OCI-LY7 (cell line): ENCODE measurements around the gene CERS6. TPM values are rescaled to one million over a fixed set of nuclear protein-coding genes. Genes with fewer than 3 reads are reported as not detected.

Source experiments
- BruUV-seq: library from RNA; stranded (reverse); fragments of 400-500 nt; replicated peaks from 2 replicates; lab custom pipeline; 2021; lab: Mats Ljungman, UMichigan
- CTCF ChIA-PET: fragments of 300-600 bp; sonication (Branson Sonifier 250); formaldehyde crosslinking; loops from one replicate; lab custom pipeline; 2022; ENCODE audit warnings: antibody characterized with exemption; ENCODE audit not compliant: unreplicated experiment; lab: Charles Lee
- POLR2A ChIA-PET: fragments of 300-600 bp; sonication (Branson Sonifier 250); formaldehyde crosslinking; loops from one replicate; lab custom pipeline; 2022; ENCODE audit warnings: antibody characterized with exemption; lab: Charles Lee
- DNase-seq: peaks from one replicate; pipeline ENCODE4 v3.0.0-alpha.2; 2015; ENCODE audit warnings: low spot score
- H2AFZ ChIP-seq: fragments of 200-600 bp; sonication (generic), shearing (Covaris generic); 2 replicates; pipeline ENCODE4 v1.6.1; 2014; ENCODE audit warnings: mild to moderate bottlenecking, antibody characterized with exemption, low read length, moderate library complexity
- H3K27ac ChIP-seq: fragments of 200-600 bp; sonication (generic); 2 replicates; pipeline ENCODE4 v1.5.1; 2014; ENCODE audit warnings: mixed run types, low read depth, mild to moderate bottlenecking, moderate library complexity, low read length, inconsistent platforms; ENCODE audit not compliant: poor library complexity, severe bottlenecking
- H3K36me3 ChIP-seq: fragments of 200-600 bp; sonication (generic); 2 replicates; pipeline ENCODE4 v1.6.1; 2014; ENCODE audit warnings: mild to moderate bottlenecking, antibody characterized with exemption, low read length, moderate library complexity, mixed read lengths; ENCODE audit not compliant: insufficient read depth
- H3K4me1 ChIP-seq: fragments of 200-600 bp; sonication (generic); 2 replicates; pipeline ENCODE4 v1.5.1; 2014; ENCODE audit warnings: mild to moderate bottlenecking, low read length; ENCODE audit not compliant: insufficient read depth, poor library complexity, severe bottlenecking
- H3K4me2 ChIP-seq: fragments of 200-600 bp; sonication (generic); 2 replicates; pipeline ENCODE4 v1.6.1; 2014; ENCODE audit warnings: mild to moderate bottlenecking, low read length
- H3K4me3 ChIP-seq: fragments of 200-600 bp; sonication (generic); 2 replicates; pipeline ENCODE4 v1.5.1; 2014; ENCODE audit warnings: mild to moderate bottlenecking, low read depth, low read length; ENCODE audit not compliant: poor library complexity, severe bottlenecking
- H3K79me2 ChIP-seq: fragments of 200-600 bp; sonication (generic); 2 replicates; pipeline ENCODE4 v1.6.1; 2016; ENCODE audit warnings: low read depth, mild to moderate bottlenecking, low read length, moderate library complexity, mixed read lengths; ENCODE audit not compliant: insufficient read depth
- H3K9me2 ChIP-seq: fragments of 200-600 bp; sonication (generic); 2 replicates; pipeline ENCODE4 v1.6.1; 2016; ENCODE audit warnings: mild to moderate bottlenecking, low read length, mixed read lengths; ENCODE audit not compliant: insufficient read depth
- H3K9me3 ChIP-seq: fragments of 200-600 bp; sonication (generic); 2 replicates; pipeline ENCODE4 v1.6.1; 2014; ENCODE audit warnings: mild to moderate bottlenecking, mixed run types, low read length, mixed read lengths
- H4K20me1 ChIP-seq: fragments of 200-600 bp; sonication (generic); 2 replicates; pipeline ENCODE4 v1.6.1; 2014; ENCODE audit warnings: mild to moderate bottlenecking, antibody characterized with exemption, low read length, moderate library complexity, mixed read lengths; ENCODE audit not compliant: insufficient read depth
- EZH2phosphoT487 ChIP-seq: fragments of 200-600 bp; sonication (generic); IDR thresholded peaks from 2 replicates; pipeline ENCODE4 v1.6.1; 2018; ENCODE audit warnings: low read depth, borderline replicate concordance, mild to moderate bottlenecking, mixed run types, antibody characterized with exemption, low read length, moderate library complexity, mixed read lengths
- intact Hi-C: fragments of 100-400 bp; cut with micrococcal nuclease; formaldehyde crosslinking; loops from one replicate; pipeline ENCODE4 v1.10.0; 2022; ENCODE audit not compliant: unreplicated experiment
- total RNA-seq, 2 experiments: library from RNA; depleted of rRNA in 1 of 2; stranded (reverse); fragments of >200 nt in 1 of 2; shearing (Covaris generic) in 1 of 2; gene quantifications; 2 replicates each; pipeline ENCODE4 v1.2.3, GENCODE V29; 2014 to 2022
- TF ChIP-seq, protein P1 (sequence below): fragments of 200-600 bp; sonication (generic); conservative IDR thresholded peaks from 2 replicates; pipeline ENCODE4 v1.5.1; 2014; ENCODE audit warnings: mild to moderate bottlenecking, antibody characterized with exemption, low read length, moderate library complexity, mixed read lengths

The CERS6 gene
- total RNA-seq, 2 experiments from 2014 or later: 0.04 TPM; not detected in 1

DNA sequence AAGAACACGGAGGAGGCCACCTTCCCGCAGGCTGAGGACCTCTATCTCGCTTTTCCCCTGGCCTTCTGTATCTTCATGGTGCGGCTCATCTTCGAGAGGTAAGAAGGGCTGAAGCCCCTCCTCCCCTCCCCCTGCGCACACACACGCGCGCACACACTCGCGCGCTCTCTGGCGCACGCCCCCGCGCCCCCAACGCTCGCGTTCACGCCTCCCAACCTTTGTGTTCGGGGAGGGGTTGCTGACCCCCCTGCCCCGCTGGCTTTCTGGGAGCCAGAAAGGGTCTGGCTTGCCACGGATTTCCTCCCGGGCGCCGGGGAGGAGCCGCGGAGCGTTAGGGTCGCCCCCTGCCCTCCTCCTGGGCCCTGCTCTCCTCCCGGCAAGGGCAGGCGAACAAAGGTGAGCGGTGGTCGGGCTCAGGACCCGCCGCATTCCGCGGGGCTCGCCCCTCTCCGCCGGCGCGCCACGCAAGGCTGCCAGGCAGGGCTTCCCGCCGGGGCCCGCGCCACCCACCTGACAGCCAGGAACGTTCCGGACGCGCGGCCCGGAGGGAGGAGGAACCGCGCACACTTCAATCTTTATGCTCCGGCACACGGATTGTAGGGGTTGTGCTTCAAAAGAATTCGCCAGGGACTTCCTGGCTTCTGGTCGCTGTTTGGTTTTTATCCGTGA, 583 bp downstream of the CERS6 start:
- Histone ChIP-seq H3K36me3 (no peaks in the 10 kb centered on the region), H3K4me1 (no peaks in the 10 kb centered on the region), H3K79me2 (no peaks in the 10 kb centered on the region), H3K9me3 (no peaks in the 10 kb centered on the region), H3K27ac (no peak overlapping the region), H2AFZ (no peak overlapping the region), H3K9me2 (no peaks in the 10 kb centered on the region), H4K20me1 (no peaks in the 10 kb centered on the region), H3K4me2 (no peak overlapping the region), H3K4me3 (no peak overlapping the region)
- POLR2A ChIA-PET: no interaction called here
- intact Hi-C loops: no loop called here
- TF ChIP-seq, protein P1, sequence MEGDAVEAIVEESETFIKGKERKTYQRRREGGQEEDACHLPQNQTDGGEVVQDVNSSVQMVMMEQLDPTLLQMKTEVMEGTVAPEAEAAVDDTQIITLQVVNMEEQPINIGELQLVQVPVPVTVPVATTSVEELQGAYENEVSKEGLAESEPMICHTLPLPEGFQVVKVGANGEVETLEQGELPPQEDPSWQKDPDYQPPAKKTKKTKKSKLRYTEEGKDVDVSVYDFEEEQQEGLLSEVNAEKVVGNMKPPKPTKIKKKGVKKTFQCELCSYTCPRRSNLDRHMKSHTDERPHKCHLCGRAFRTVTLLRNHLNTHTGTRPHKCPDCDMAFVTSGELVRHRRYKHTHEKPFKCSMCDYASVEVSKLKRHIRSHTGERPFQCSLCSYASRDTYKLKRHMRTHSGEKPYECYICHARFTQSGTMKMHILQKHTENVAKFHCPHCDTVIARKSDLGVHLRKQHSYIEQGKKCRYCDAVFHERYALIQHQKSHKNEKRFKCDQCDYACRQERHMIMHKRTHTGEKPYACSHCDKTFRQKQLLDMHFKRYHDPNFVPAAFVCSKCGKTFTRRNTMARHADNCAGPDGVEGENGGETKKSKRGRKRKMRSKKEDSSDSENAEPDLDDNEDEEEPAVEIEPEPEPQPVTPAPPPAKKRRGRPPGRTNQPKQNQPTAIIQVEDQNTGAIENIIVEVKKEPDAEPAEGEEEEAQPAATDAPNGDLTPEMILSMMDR: no peak
- no peak for TF ChIP-seq EZH2phosphoT487
- BruUV-seq: no TSS peak
- CTCF ChIA-PET: no interaction called here
- DNase-seq: no peak

DNA sequence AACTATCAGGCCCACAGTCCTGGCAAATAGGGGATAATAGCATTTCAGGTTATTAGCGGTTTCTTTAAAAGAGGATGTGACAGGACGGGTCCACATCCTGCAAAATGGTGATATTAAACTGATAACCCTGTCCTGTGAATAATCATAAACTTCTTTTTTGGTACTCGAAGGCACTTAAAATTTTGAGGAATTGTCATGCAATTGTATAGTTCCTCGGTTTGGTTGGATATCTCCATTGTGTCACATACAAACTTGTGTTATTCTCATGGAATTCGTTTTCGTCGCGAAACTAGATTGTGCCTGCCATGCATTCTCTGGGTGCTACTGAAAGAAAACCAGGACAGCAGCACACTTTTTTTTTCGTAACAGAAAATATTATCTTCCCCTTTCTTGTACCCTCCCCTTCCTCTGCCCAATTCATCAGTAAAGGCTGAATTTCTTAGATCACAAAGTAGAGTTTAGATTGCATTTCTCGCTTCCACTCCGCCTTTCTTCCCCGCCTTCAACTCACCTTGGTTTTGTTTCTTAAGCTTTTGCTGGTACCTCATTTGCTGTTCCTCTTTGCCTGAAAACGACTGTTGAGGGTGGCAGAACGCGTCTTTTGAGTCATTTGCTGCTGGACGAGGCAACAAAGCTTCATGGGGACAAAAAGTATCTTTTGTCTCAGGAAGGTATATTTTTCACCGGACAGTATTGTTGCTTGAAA, 1.3 kb downstream of the CERS6 start:
- Histone ChIP-seq H4K20me1 (no peaks in the 10 kb centered on the region), H3K27ac (no peak overlapping the region), H2AFZ (no peak overlapping the region), H3K9me3 (no peaks in the 10 kb centered on the region), H3K79me2 (no peaks in the 10 kb centered on the region), H3K4me3 (no peak overlapping the region), H3K4me2 (no peak overlapping the region), H3K36me3 (no peaks in the 10 kb centered on the region), H3K4me1 (no peaks in the 10 kb centered on the region), H3K9me2 (no peaks in the 10 kb centered on the region)
- CTCF ChIA-PET: no interaction called here
- TF ChIP-seq, protein P1: no peak
- no peak for TF ChIP-seq EZH2phosphoT487
- POLR2A ChIA-PET: no interaction called here
- DNase-seq: no peak
- intact Hi-C loops: no loop called here
- BruUV-seq: no TSS peak

DNA sequence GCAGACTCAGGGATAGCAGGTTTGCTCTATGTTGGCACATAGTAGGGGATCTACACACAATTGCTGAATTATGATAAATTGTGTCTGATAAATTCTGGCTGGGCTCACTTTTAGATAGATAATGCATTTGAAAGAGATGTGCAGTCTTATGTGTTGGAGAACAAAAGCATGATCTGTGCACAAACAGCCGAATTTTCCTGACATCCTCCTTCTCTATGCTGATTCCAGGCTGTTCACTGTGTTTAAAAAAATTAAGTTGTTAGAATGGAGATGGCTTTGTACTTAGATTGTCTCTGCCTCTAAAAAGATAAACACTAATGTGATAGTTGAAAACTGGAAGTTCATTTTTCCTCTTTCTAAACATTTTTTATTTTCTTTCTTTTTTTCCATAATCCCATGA, 2.1 kb downstream of the CERS6 start:
- no peak overlapping the region for H3K4me3 ChIP-seq
- no peak overlapping the region for H3K4me2 ChIP-seq
- no peaks in the 10 kb centered on the region for H3K9me3 ChIP-seq
- H3K79me2 ChIP-seq: no peaks in the 10 kb centered on the region
- no peak for TF ChIP-seq EZH2phosphoT487
- TF ChIP-seq, protein P1: no peak
- no TSS peak for BruUV-seq
- intact Hi-C loops: no loop called here
- no peaks in the 10 kb centered on the region for H4K20me1 ChIP-seq
- no peak overlapping the region for H3K27ac ChIP-seq
- ChIA-PET CTCF (no interaction called here), POLR2A (no interaction called here)
- no peaks in the 10 kb centered on the region for H3K4me1 ChIP-seq
- H3K36me3 ChIP-seq: no peaks in the 10 kb centered on the region
- H2AFZ ChIP-seq: no peak overlapping the region
- DNase-seq: no peak
- no peaks in the 10 kb centered on the region for H3K9me2 ChIP-seq
